Subcutaneous abdominal adipose tissue (tissue), 5 donors: ENCODE results near the gene HOXD1.

Experiments used
- H3K27ac ChIP-seq: one replicate; pipeline ENCODE4 v1.7.0; 2013; ENCODE audit warnings: low read depth, mild to moderate bottlenecking, inconsistent platforms, low read length, moderate library complexity
- H3K27me3 ChIP-seq, 5 donors: one replicate each; pipeline ENCODE4 v1.7.0; 2013; ENCODE audit warnings: low read length in 5 of 5, inconsistent platforms in 1 of 5; ENCODE audit not compliant: control insufficient read depth in 5 of 5, insufficient read depth in 4 of 5
- H3K36me3 ChIP-seq, 5 donors: one replicate each; pipeline ENCODE4 v1.7.0; 2013; ENCODE audit warnings: low read length in 5 of 5; ENCODE audit not compliant: control insufficient read depth in 5 of 5, insufficient read depth in 5 of 5
- H3K4me1 ChIP-seq, 5 donors: one replicate each; pipeline ENCODE4 v1.7.0; 2013; ENCODE audit warnings: low read length in 5 of 5, mild to moderate bottlenecking in 3 of 5, moderate library complexity in 1 of 5; ENCODE audit not compliant: control insufficient read depth in 5 of 5, insufficient read depth in 5 of 5
- H3K4me3 ChIP-seq, 5 donors: one replicate each; pipeline ENCODE4 v1.7.0; 2013; ENCODE audit warnings: low read length in 5 of 5, low read depth in 1 of 5
- H3K9ac ChIP-seq, 5 donors: one replicate each; pipeline ENCODE4 v1.7.0; 2013; ENCODE audit warnings: low read length in 5 of 5, mild to moderate bottlenecking in 4 of 5, moderate library complexity in 3 of 5
- H3K9me3 ChIP-seq, 5 donors: one replicate each; pipeline ENCODE4 v1.7.0; 2013; ENCODE audit warnings: low read length in 5 of 5; ENCODE audit not compliant: control insufficient read depth in 5 of 5
- donor health status: healthy.
- donor health status: healthy.
- donor health status: healthy.
- donor health status: healthy.
- donor health status: healthy.

Gene HOXD1

GRCh38 chr2:176187899-176188773 is at the start of gene HOXD1:
TSS of gene HOXD1 (plus strand) at chr2:176188668. CDS start at chr2:176188802, 134 bp downstream.
- H3K9me3 ChIP-seq, result no peaks in the 10 kb centered on the region
- peak within 1 kb of the TSS; percentile 77 to 84 (median 82) for H3K4me3 ChIP-seq
- H3K4me1 ChIP-seq, result peaks cover 0 to 27% (median 21%) of the 10 kb centered on the region in 5 donors
- peaks cover 5 to 26% (median 11%) of the 10 kb centered on the region in 5 donors for H3K27me3 ChIP-seq
- no peaks in the 10 kb centered on the region for H3K36me3 ChIP-seq
- H3K27ac ChIP-seq, result peak within 1 kb of the TSS; percentile 40
- H3K9ac ChIP-seq, result peak within 1 kb of the TSS in 3 of 5 donors; percentile 57 to 71 (median 62)

GRCh38 chr2:176138923-176139660 is 49.4 kb upstream of the HOXD1 start:
- Histone ChIP-seq H3K36me3 (no peaks in the 10 kb centered on the region), H3K4me3 (peak overlapping the region; percentile 48 to 84 (median 79)), H3K9me3 (no peaks in the 10 kb centered on the region), H3K9ac (peak overlapping the region in 4 of 5 donors; percentile 32 to 79 (median 59)), H3K27ac (peak overlapping the region; percentile 77), H3K27me3 (peaks cover 0 to 51% (median 5%) of the 10 kb centered on the region in 5 donors), H3K4me1 (peaks cover 6 to 68% (median 64%) of the 10 kb centered on the region in 5 donors)

GRCh38 chr2:176139661-176140512 is 48.6 kb upstream of the HOXD1 start:
- Histone ChIP-seq H3K9ac (peak overlapping the region in 4 of 5 donors; percentile 16 to 79 (median 70)), H3K36me3 (no peaks in the 10 kb centered on the region), H3K4me3 (peak overlapping the region; percentile 60 to 84 (median 69)), H3K9me3 (no peaks in the 10 kb centered on the region), H3K4me1 (peaks cover 6 to 64% (median 61%) of the 10 kb centered on the region in 5 donors), H3K27ac (peak overlapping the region; percentile 77), H3K27me3 (peaks cover 0 to 49% (median 5%) of the 10 kb centered on the region in 5 donors)

- Histone ChIP-seq H3K4me1 (peaks cover 5 to 57% (median 52%) of the 10 kb centered on the region in 5 donors), H3K9ac (peak overlapping the region in 4 of 5 donors; percentile 16 to 75 (median 64)), H3K36me3 (no peaks in the 10 kb centered on the region), H3K4me3 (peak overlapping the region; percentile 60 to 77 (median 69)), H3K9me3 (no peaks in the 10 kb centered on the region), H3K27me3 (peaks cover 0 to 43% (median 5%) of the 10 kb centered on the region in 5 donors), H3K27ac (peak overlapping the region; percentile 72)
Observed at GRCh38 chr2:176140513-176141317, 47.8 kb upstream of the HOXD1 start.

- Histone ChIP-seq H3K9me3 (no peaks in the 10 kb centered on the region), H3K27me3 (peaks cover 0 to 41% (median 0%) of the 10 kb centered on the region in 5 donors), H3K36me3 (no peaks in the 10 kb centered on the region), H3K9ac (no peak overlapping the region), H3K4me1 (peaks cover 5 to 47% (median 37%) of the 10 kb centered on the region in 5 donors), H3K4me3 (no peak overlapping the region), H3K27ac (no peak overlapping the region)
Observed at GRCh38 chr2:176142281-176142680, 46.2 kb upstream of the HOXD1 start.

GRCh38 chr2:176145085-176145969 is 43.1 kb upstream of the HOXD1 start:
- H3K4me1 ChIP-seq, result peaks cover 3 to 19% (median 13%) of the 10 kb centered on the region in 5 donors
- H3K4me3 ChIP-seq, result no peak overlapping the region
- no peaks in the 10 kb centered on the region for H3K9me3 ChIP-seq

GRCh38 chr2:176146101-176146500 is 42.4 kb upstream of the HOXD1 start:
- peaks cover under 1 to 12% (median 5%) of the 10 kb centered on the region in 5 donors for H3K4me1 ChIP-seq
- no peak overlapping the region for H3K9ac ChIP-seq
- H3K36me3 ChIP-seq, result peaks cover 0 to 10% (median 4%) of the 10 kb centered on the region in 5 donors
- H3K4me3 ChIP-seq, result no peak overlapping the region
- no peaks in the 10 kb centered on the region for H3K9me3 ChIP-seq
- H3K27me3 ChIP-seq, result peaks cover 0 to 24% (median 3%) of the 10 kb centered on the region in 5 donors
- H3K27ac ChIP-seq, result no peak overlapping the region

More at GRCh38 chr2:176145085-176145969, 43.1 kb upstream of the HOXD1 start:
- Histone ChIP-seq H3K9ac (no peak overlapping the region), H3K27ac (no peak overlapping the region), H3K36me3 (peaks cover 0 to 6% (median 4%) of the 10 kb centered on the region in 5 donors), H3K27me3 (peaks cover 0 to 32% (median 3%) of the 10 kb centered on the region in 5 donors)

GRCh38 chr2:176146645-176147044 is 41.8 kb upstream of the HOXD1 start:
- Histone ChIP-seq H3K27me3 (peaks cover 0 to 21% (median 3%) of the 10 kb centered on the region in 5 donors), H3K27ac (no peak overlapping the region), H3K9me3 (no peaks in the 10 kb centered on the region), H3K4me1 (peaks cover 0 to 10% (median 3%) of the 10 kb centered on the region in 5 donors), H3K4me3 (no peak overlapping the region), H3K9ac (no peak overlapping the region), H3K36me3 (peaks cover 0 to 10% (median 4%) of the 10 kb centered on the region in 5 donors)
